Measurements from ENCODE around the gene ATP8B1. TPM values are rescaled to one million over a fixed set of nuclear protein-coding genes. Genes with fewer than 3 reads are reported as not detected.
"Not testable (repeated sequence)": the region's sequence is repeated elsewhere in the genome, so short reads cannot be mapped to it uniquely, and the experiment has no call there.

The ATP8B1 gene
- polyA plus RNA-seq, 10 donors = 3.6 to 7.0 (median 4.3) TPM

- peak in 1 of 3 donors; percentile 29 for DNase-seq
Measured at GRCh38 chr18:57666818-57667497, 136.2 kb downstream of the ATP8B1 start.

- DNase-seq = no peak
Measured at GRCh38 chr18:57664568-57665165, 138.4 kb downstream of the ATP8B1 start.

- DNase-seq = peak in 1 of 3 donors; percentile 33
Measured at GRCh38 chr18:57660961-57661360, 142.2 kb downstream of the ATP8B1 start.

- no peak for DNase-seq
Measured at GRCh38 chr18:57659460-57660102, 143.5 kb downstream of the ATP8B1 start.

GRCh38 chr18:57657542-57657941, 145.6 kb downstream of the ATP8B1 start:
- peak in 2 of 3 donors; percentile 47 to 67 for DNase-seq

- DNase-seq = no peak
Measured at GRCh38 chr18:57655740-57656139, 147.4 kb downstream of the ATP8B1 start.

GRCh38 chr18:57651914-57652313, 151.2 kb downstream of the ATP8B1 start:
- peak in 1 of 3 donors; percentile 55 for DNase-seq

GRCh38 chr18:57649556-57650500, 153.3 kb downstream of the ATP8B1 start:
- no peak for DNase-seq

GRCh38 chr18:57648414-57648813, 154.7 kb downstream of the ATP8B1 start:
- DNase-seq = no peak

GRCh38 chr18:57644540-57644939, 158.6 kb downstream of the ATP8B1 start:
- DNase-seq = no peak

GRCh38 chr18:57643726-57644125, 159.4 kb downstream of the ATP8B1 start:
- not testable (repeated sequence) for DNase-seq

GRCh38 chr18:57642462-57642861, 160.7 kb downstream of the ATP8B1 start:
- DNase-seq = not testable (repeated sequence)

GRCh38 chr18:57640749-57641148, 162.4 kb downstream of the ATP8B1 start:
- DNase-seq = no peak

GRCh38 chr18:57640236-57640635, 162.9 kb downstream of the ATP8B1 start:
- no peak for DNase-seq

GRCh38 chr18:57635003-57635822, 167.9 kb downstream of the ATP8B1 start:
- DNase-seq = peak; percentile 52 to 85 (median 74)

GRCh38 chr18:57631697-57632096, 171.4 kb downstream of the ATP8B1 start:
- DNase-seq = no peak

GRCh38 chr18:57630754-57631595, 172.1 kb downstream of the ATP8B1 start:
- no peak for DNase-seq

- peak; percentile 96 to 98 (median 97) for DNase-seq
Measured at GRCh38 chr18:57630002-57630753, 172.9 kb downstream of the ATP8B1 start.

- no peak for DNase-seq
Measured at GRCh38 chr18:57629422-57629821, 173.7 kb downstream of the ATP8B1 start.
